Suprapubic skin (tissue), 4 donors: ENCODE measurements around the gene CDK11B. TPM values are rescaled to one million over a fixed set of nuclear protein-coding genes. Genes with fewer than 3 reads are reported as not detected.

Experiments
- DNase-seq, 2 donors: peaks; one replicate each; pipeline ENCODE4 v3.0.0-alpha.2; 2019; ENCODE audit warnings: low spot score in 2 of 2
- H3K27ac ChIP-seq: fragments of 200-600 bp; sonication (generic); one replicate; pipeline ENCODE4 v1.5.1; 2019
- H3K27me3 ChIP-seq: fragments of 200-600 bp; sonication (generic); one replicate; pipeline ENCODE4 v1.5.1; 2019
- H3K36me3 ChIP-seq: fragments of 200-600 bp; sonication (generic); one replicate; pipeline ENCODE4 v1.5.1; 2019
- H3K4me1 ChIP-seq: fragments of 200-600 bp; sonication (generic); one replicate; pipeline ENCODE4 v1.5.1; 2019
- H3K4me3 ChIP-seq: fragments of 200-600 bp; sonication (generic); one replicate; pipeline ENCODE4 v1.5.1; 2019; ENCODE audit warnings: mild to moderate bottlenecking
- H3K9me3 ChIP-seq: fragments of 200-600 bp; sonication (generic); one replicate; pipeline ENCODE4 v1.5.1; 2019
- CTCF ChIP-seq, 2 donors: fragments of 200-600 bp in 1 of 2; fragments of 450-650 bp in 1 of 2; sonication (generic) in 1 of 2; IDR thresholded peaks; one replicate each; pipeline ENCODE4 v1.5.1; 2016 to 2019; ENCODE audit warnings: antibody characterized with exemption in 2 of 2, mild to moderate bottlenecking in 1 of 2, moderate library complexity in 1 of 2
- EP300 ChIP-seq: sonication (generic); formaldehyde crosslinking; IDR thresholded peaks from one replicate; pipeline ENCODE4 v1.6.1; 2017; ENCODE audit warnings: antibody characterized with exemption
- POLR2A ChIP-seq, 2 donors: fragments of 450-650 bp; IDR thresholded peaks; one replicate each; pipeline ENCODE4 v1.6.1; 2017; ENCODE audit warnings: antibody characterized with exemption in 2 of 2, mild to moderate bottlenecking in 2 of 2, moderate library complexity in 2 of 2
- POLR2AphosphoS5 ChIP-seq, 3 donors: sonication (generic); formaldehyde crosslinking; IDR thresholded peaks; one replicate each; pipeline ENCODE4 v1.6.1; 2017; ENCODE audit warnings: antibody characterized with exemption in 3 of 3
- WGBS: methylation state at CpG from one replicate; pipeline ENCODE4 v1.1.5; 2018; 5-methylcytosine and 5-hydroxymethylcytosine counted together
- total RNA-seq, 4 donors: library from RNA; depleted of rRNA; stranded (reverse); fragments of >200 nt; gene quantifications; one replicate each; pipeline ENCODE4 v1.1.0, GENCODE V29; 2016

The CDK11B gene
- total RNA-seq, 4 donors from 2014 or later, result 18.1 to 28.6 (median 23.3) TPM

- no peak for DNase-seq
- H3K4me3 ChIP-seq, result no peak overlapping the region
- H3K9me3 ChIP-seq, result no peaks in the 10 kb centered on the region
- TF ChIP-seq POLR2A (IDR thresholded peaks at IDR 0.05), result no peak
- no peak for TF ChIP-seq POLR2AphosphoS5 (IDR thresholded peaks at IDR 0.05)
- TF ChIP-seq EP300, result no peak
- TF ChIP-seq CTCF (IDR thresholded peaks at IDR 0.05), result no peak
- H3K27me3 ChIP-seq, result peaks cover 33% of the 10 kb centered on the region
- no peak overlapping the region for H3K27ac ChIP-seq
- no peaks in the 10 kb centered on the region for H3K36me3 ChIP-seq
- peaks cover 11% of the 10 kb centered on the region for H3K4me1 ChIP-seq
- 89% methylated on average over 11 of the region's 24 CpGs for WGBS
These were observed 64.8 kb downstream of the CDK11B start for GRCh38 chr1:1593834-1594601.

GRCh38 chr1:1591452-1591851 lies 67.4 kb downstream of the CDK11B start:
- DNase-seq, result no peak
- Histone ChIP-seq H3K9me3 (no peaks in the 10 kb centered on the region), H3K36me3 (no peaks in the 10 kb centered on the region), H3K4me3 (no peak overlapping the region), H3K27ac (no peak overlapping the region), H3K4me1 (no peaks in the 10 kb centered on the region), H3K27me3 (peaks cover 13% of the 10 kb centered on the region)
- TF ChIP-seq EP300 (no peak), CTCF (IDR thresholded peaks at IDR 0.05) (no peak), POLR2AphosphoS5 (IDR thresholded peaks at IDR 0.05) (no peak), POLR2A (IDR thresholded peaks at IDR 0.05) (no peak)
- 83% methylated on average over 13 of the region's 13 CpGs for WGBS

Other genes starting within 250 kb of the CDK11B start
- gene ANKRD65, start 237.7 kb downstream of the CDK11B start, total RNA-seq, result 10 to 100 TPM in 1 of 4 donors, 1 to 10 TPM in 3; 2.8 to 10.3 (median 5.9) TPM
- 10 to 100 TPM; 14.5 to 27.6 (median 19.8) TPM for gene VWA1, start 223.3 kb downstream of the CDK11B start, total RNA-seq
- gene ATAD3C, start 209.3 kb downstream of the CDK11B start, total RNA-seq, result 1 to 10 TPM in 2 of 4 donors, under 1 TPM in 2; 0.32 to 4.2 (median 1.2) TPM
- 10 to 100 TPM; 18.5 to 71.9 (median 23.7) TPM for gene ATAD3B, start 187.2 kb downstream of the CDK11B start, total RNA-seq
- gene ATAD3A, start 146.8 kb downstream of the CDK11B start, total RNA-seq, result 10 to 100 TPM; 15.0 to 23.2 (median 19.7) TPM
- 1 to 10 TPM in 3 of 4 donors, not detected in 1; 1.0 to 1.7 (median 1.1) TPM for gene TMEM240, start 118.4 kb downstream of the CDK11B start, total RNA-seq
- gene SSU72, start 84.1 kb downstream of the CDK11B start, total RNA-seq, result 100 to 1,000 TPM; 102 to 115 (median 109) TPM
- gene FNDC10, start 58.9 kb downstream of the CDK11B start, total RNA-seq, result 10 to 100 TPM in 3 of 4 donors, 1 to 10 TPM in 1; 9.0 to 26.2 (median 24.5) TPM
- gene MIB2, start 43.5 kb downstream of the CDK11B start, total RNA-seq, result 100 to 1,000 TPM; 131 to 212 (median 154) TPM
- gene MMP23B, start 26.8 kb downstream of the CDK11B start, total RNA-seq, result 1 to 10 TPM; 1.7 to 3.1 (median 2.9) TPM
- gene SLC35E2B, start 33.8 kb upstream of the CDK11B start, total RNA-seq, result 10 to 100 TPM; 34.0 to 59.9 (median 48.8) TPM
- 100 to 1,000 TPM in 1 of 4 donors, 10 to 100 TPM in 3; 23.6 to 136 (median 53.4) TPM for gene CDK11A, start 65.4 kb upstream of the CDK11B start, total RNA-seq
- 10 to 100 TPM; 55.5 to 78.3 (median 64.1) TPM for gene NADK, start 119.5 kb upstream of the CDK11B start, total RNA-seq
- gene GNB1, start 232.1 kb upstream of the CDK11B start, total RNA-seq, result 100 to 1,000 TPM; 121 to 159 (median 153) TPM